ENCODE measurements around the gene DIP2C.

DNA sequence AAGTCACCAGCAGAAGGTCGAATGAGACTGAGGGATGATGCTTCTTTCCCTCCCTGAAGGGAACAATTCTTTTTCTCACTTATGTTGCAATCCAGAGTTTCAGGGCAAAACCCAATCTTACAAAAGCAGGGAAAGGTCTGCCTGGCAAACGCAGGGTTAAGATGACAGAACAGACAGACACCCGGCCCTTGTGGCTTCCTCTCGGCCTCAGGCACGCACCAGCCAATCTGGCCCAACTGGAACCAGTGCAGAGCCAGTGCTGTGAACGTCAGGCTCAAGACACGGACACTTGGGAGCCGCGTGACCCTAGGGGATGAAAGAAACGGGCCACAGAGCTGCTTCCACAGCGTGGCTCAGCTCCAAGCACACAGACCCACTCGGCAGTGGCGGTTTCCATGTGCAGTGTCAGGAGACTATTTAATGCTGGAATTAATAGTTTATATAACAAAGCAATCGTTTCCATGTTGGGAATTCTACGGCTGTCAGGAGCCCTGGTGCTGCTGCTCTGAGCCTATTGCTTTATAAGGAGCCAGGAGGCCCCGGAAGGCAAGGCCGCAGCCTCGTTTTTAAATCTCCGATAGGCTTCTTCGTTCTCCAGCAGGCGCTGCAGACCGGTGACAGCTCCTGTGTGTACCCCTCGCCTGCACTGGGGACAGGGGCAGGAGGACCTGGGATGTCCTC, 198.4 kb downstream of the DIP2C start:
- TF ChIP-seq, protein P1, sequence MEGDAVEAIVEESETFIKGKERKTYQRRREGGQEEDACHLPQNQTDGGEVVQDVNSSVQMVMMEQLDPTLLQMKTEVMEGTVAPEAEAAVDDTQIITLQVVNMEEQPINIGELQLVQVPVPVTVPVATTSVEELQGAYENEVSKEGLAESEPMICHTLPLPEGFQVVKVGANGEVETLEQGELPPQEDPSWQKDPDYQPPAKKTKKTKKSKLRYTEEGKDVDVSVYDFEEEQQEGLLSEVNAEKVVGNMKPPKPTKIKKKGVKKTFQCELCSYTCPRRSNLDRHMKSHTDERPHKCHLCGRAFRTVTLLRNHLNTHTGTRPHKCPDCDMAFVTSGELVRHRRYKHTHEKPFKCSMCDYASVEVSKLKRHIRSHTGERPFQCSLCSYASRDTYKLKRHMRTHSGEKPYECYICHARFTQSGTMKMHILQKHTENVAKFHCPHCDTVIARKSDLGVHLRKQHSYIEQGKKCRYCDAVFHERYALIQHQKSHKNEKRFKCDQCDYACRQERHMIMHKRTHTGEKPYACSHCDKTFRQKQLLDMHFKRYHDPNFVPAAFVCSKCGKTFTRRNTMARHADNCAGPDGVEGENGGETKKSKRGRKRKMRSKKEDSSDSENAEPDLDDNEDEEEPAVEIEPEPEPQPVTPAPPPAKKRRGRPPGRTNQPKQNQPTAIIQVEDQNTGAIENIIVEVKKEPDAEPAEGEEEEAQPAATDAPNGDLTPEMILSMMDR (IDR thresholded peaks at IDR 0.05) = no peak
- TF ChIP-seq POLR2AphosphoS5 (IDR thresholded peaks at IDR 0.05) (peak in 2 of 3 donors; percentile 12 to 46), EP300 (IDR thresholded peaks at IDR 0.05) (no peak)

Measured in stomach (tissue), 4 donors.